Duodenal mucosa (tissue), 2 donors: Measurements from ENCODE around the gene SPEN.

Source experiments
- H3K27ac ChIP-seq: one replicate; pipeline ENCODE4 v1.7.0; 2013; ENCODE audit warnings: low read depth, low read length
- H3K27me3 ChIP-seq, 2 donors: one replicate each; pipeline ENCODE4 v1.7.0; 2013; ENCODE audit warnings: low read length in 2 of 2, control low read depth in 1 of 2; ENCODE audit not compliant: insufficient read depth in 2 of 2, control insufficient read depth in 1 of 2
- H3K36me3 ChIP-seq, 2 donors: one replicate each; pipeline ENCODE4 v1.7.0; 2013; ENCODE audit warnings: low read length in 2 of 2, control low read depth in 1 of 2; ENCODE audit not compliant: insufficient read depth in 2 of 2, control insufficient read depth in 1 of 2
- H3K4me1 ChIP-seq, 2 donors: one replicate each; pipeline ENCODE4 v1.7.0; 2013; ENCODE audit warnings: low read length in 2 of 2, control low read depth in 1 of 2; ENCODE audit not compliant: insufficient read depth in 2 of 2, control insufficient read depth in 1 of 2
- H3K4me3 ChIP-seq, 2 donors: one replicate each; pipeline ENCODE4 v1.7.0; 2013; ENCODE audit warnings: low read length in 2 of 2, low read depth in 1 of 2
- H3K9ac ChIP-seq, 2 donors: one replicate each; pipeline ENCODE4 v1.7.0; 2013; ENCODE audit warnings: low read length in 2 of 2, low read depth in 1 of 2
- H3K9me3 ChIP-seq, 2 donors: one replicate each; pipeline ENCODE4 v1.7.0; 2013; ENCODE audit warnings: low read length in 2 of 2, control low read depth in 1 of 2; ENCODE audit not compliant: control insufficient read depth in 1 of 2

SPEN gene

GRCh38 chr1:15952317-15953258 is 105.1 kb downstream of the SPEN start:
- H3K4me3 ChIP-seq: no peak overlapping the region
- H3K36me3 ChIP-seq: peaks cover 4 to 29% of the 10 kb centered on the region in 2 donors
- H3K9me3 ChIP-seq: no peaks in the 10 kb centered on the region
- no peak overlapping the region for H3K27ac ChIP-seq
- H3K4me1 ChIP-seq: peaks cover 36 to 39% of the 10 kb centered on the region in 2 donors
- no peak overlapping the region for H3K9ac ChIP-seq
- no peaks in the 10 kb centered on the region for H3K27me3 ChIP-seq

- Histone ChIP-seq H3K27ac (no peak overlapping the region), H3K4me1 (peaks cover 35 to 36% of the 10 kb centered on the region in 2 donors), H3K4me3 (no peak overlapping the region), H3K9ac (no peak overlapping the region), H3K9me3 (no peaks in the 10 kb centered on the region), H3K27me3 (no peaks in the 10 kb centered on the region), H3K36me3 (peaks cover 6 to 22% of the 10 kb centered on the region in 2 donors)
Measured at GRCh38 chr1:15953294-15953771, 105.8 kb downstream of the SPEN start.

- no peak overlapping the region for H3K27ac ChIP-seq
- H3K36me3 ChIP-seq: peaks cover 6 to 19% of the 10 kb centered on the region in 2 donors
- peaks cover 30 to 36% of the 10 kb centered on the region in 2 donors for H3K4me1 ChIP-seq
- H3K9me3 ChIP-seq: no peaks in the 10 kb centered on the region
- no peaks in the 10 kb centered on the region for H3K27me3 ChIP-seq
- H3K4me3 ChIP-seq: no peak overlapping the region
- H3K9ac ChIP-seq: no peak overlapping the region
Measured at GRCh38 chr1:15953791-15954241, 106.3 kb downstream of the SPEN start.

- Histone ChIP-seq H3K9ac (no peak overlapping the region), H3K9me3 (no peaks in the 10 kb centered on the region), H3K4me1 (peaks cover 29 to 35% of the 10 kb centered on the region in 2 donors), H3K27me3 (no peaks in the 10 kb centered on the region), H3K27ac (no peak overlapping the region), H3K4me3 (no peak overlapping the region), H3K36me3 (peaks cover 6 to 19% of the 10 kb centered on the region in 2 donors)
Measured at GRCh38 chr1:15954316-15954715, 106.8 kb downstream of the SPEN start.

- Histone ChIP-seq H3K4me1 (peaks cover 21 to 24% of the 10 kb centered on the region in 2 donors), H3K9me3 (no peaks in the 10 kb centered on the region), H3K27me3 (no peaks in the 10 kb centered on the region), H3K9ac (no peak overlapping the region), H3K36me3 (peaks cover 6 to 24% of the 10 kb centered on the region in 2 donors), H3K4me3 (no peak overlapping the region), H3K27ac (no peak overlapping the region)
Measured at GRCh38 chr1:15955552-15955951, 108.0 kb downstream of the SPEN start.

- Histone ChIP-seq H3K36me3 (peaks cover 6 to 25% of the 10 kb centered on the region in 2 donors), H3K9me3 (no peaks in the 10 kb centered on the region), H3K9ac (no peak overlapping the region), H3K27me3 (no peaks in the 10 kb centered on the region), H3K4me1 (peaks cover 17 to 19% of the 10 kb centered on the region in 2 donors), H3K27ac (no peak overlapping the region), H3K4me3 (no peak overlapping the region)
Measured at GRCh38 chr1:15956150-15956549, 108.6 kb downstream of the SPEN start.

GRCh38 chr1:15957221-15958095 is 110.0 kb downstream of the SPEN start:
- Histone ChIP-seq H3K4me1 (peaks cover 6 to 11% of the 10 kb centered on the region in 2 donors), H3K9ac (no peak overlapping the region)

GRCh38 chr1:15958111-15958510 is 110.6 kb downstream of the SPEN start:
- H3K27me3 ChIP-seq: no peaks in the 10 kb centered on the region
- no peak overlapping the region for H3K4me3 ChIP-seq
- H3K4me1 ChIP-seq: peaks cover 6 to 8% of the 10 kb centered on the region in 2 donors
- H3K36me3 ChIP-seq: peaks cover 6 to 22% of the 10 kb centered on the region in 2 donors
- no peak overlapping the region for H3K9ac ChIP-seq
- no peaks in the 10 kb centered on the region for H3K9me3 ChIP-seq
- H3K27ac ChIP-seq: no peak overlapping the region

More at GRCh38 chr1:15957221-15958095, 110.0 kb downstream of the SPEN start:
- Histone ChIP-seq H3K27me3 (no peaks in the 10 kb centered on the region), H3K4me3 (no peak overlapping the region), H3K9me3 (no peaks in the 10 kb centered on the region), H3K27ac (no peak overlapping the region), H3K36me3 (peaks cover 6 to 23% of the 10 kb centered on the region in 2 donors)

GRCh38 chr1:15958793-15959192 is 111.3 kb downstream of the SPEN start:
- Histone ChIP-seq H3K27me3 (no peaks in the 10 kb centered on the region), H3K9ac (no peak overlapping the region), H3K9me3 (no peaks in the 10 kb centered on the region), H3K27ac (no peak overlapping the region), H3K4me3 (no peak overlapping the region), H3K36me3 (peaks cover 6 to 16% of the 10 kb centered on the region in 2 donors), H3K4me1 (peaks cover 7 to 8% of the 10 kb centered on the region in 2 donors)
